ENCODE results near the gene RBM28.

Gene RBM28

DNA sequence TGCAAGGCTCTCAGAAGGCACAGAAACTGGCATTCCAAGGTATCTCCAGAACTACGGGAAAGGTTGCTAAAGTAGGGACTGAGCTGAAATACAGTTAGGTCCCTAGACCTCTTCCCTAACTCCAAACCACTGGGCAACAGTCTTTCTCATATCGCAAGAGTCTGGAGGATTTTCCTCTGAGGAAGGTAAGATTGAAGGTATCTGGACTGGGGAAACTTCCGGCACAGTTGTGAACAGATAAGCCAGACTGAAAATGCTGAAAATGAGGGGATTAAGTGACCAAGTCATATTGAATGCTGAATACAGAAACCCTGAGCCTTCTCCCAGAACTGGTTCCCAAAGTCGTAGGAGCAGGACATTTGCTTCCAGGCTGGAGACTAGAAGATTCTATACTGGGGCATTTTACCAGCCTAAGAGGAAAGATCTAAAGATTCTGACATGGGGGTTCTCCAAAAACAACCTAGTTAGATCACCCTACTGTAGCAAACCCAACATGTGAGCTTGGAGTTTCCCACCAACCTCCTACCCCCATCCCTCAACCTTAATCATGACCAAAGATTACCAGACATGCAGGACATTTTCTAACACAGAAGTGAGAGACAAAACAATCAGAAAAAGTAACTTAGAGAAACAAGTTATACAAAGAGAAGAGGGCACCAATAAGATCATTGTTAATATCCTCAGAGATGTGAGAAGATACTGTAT, 20.6 kb upstream of the RBM28 start:
- ChIA-PET CTCF (interaction anchor here (0.6 kb wide), 1 partner anchor 63 kb away, joined by 4 read pairs; no protein-coding TSS in a partner anchor), POLR2A (ENCODE audit: low non-redundant PET) (no interaction called here)
- DNase-seq (ENCODE audit: low spot score) = no peak
- H3K27ac ChIP-seq = no peak overlapping the region
- TF ChIP-seq, protein P1, sequence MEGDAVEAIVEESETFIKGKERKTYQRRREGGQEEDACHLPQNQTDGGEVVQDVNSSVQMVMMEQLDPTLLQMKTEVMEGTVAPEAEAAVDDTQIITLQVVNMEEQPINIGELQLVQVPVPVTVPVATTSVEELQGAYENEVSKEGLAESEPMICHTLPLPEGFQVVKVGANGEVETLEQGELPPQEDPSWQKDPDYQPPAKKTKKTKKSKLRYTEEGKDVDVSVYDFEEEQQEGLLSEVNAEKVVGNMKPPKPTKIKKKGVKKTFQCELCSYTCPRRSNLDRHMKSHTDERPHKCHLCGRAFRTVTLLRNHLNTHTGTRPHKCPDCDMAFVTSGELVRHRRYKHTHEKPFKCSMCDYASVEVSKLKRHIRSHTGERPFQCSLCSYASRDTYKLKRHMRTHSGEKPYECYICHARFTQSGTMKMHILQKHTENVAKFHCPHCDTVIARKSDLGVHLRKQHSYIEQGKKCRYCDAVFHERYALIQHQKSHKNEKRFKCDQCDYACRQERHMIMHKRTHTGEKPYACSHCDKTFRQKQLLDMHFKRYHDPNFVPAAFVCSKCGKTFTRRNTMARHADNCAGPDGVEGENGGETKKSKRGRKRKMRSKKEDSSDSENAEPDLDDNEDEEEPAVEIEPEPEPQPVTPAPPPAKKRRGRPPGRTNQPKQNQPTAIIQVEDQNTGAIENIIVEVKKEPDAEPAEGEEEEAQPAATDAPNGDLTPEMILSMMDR (conservative IDR thresholded peaks at IDR 0.05; ENCODE audit: low read depth) = no peak

DNA sequence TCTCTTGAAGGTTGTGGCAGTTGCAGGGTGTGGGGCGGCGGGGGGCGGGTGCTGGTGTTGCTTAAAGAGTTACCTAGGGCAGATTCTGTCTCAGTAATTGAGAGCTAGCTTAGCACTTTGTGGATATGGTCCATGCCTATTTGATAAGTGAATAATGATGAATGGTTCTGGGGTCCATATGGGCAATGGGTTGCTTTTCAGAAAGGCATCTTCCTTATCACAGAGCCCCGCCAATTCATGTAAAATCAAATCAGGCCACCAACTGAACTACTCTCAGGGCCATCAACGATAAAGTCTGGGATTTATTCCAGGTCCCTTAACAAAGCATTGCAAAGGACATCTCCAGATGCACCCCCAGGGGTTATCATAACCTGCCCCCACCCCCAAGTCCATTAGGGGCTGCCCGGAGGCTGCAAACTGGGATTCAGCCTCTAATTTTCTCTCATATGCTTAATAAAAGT, 19.6 kb upstream of the RBM28 start:
- POLR2A ChIA-PET (ENCODE audit: low non-redundant PET) = no interaction called here
- CTCF ChIA-PET = no interaction called here
- TF ChIP-seq, protein P1 (conservative IDR thresholded peaks at IDR 0.05; ENCODE audit: low read depth) = no peak
- no peak overlapping the region for H3K27ac ChIP-seq
- DNase-seq (ENCODE audit: low spot score) = no peak

DNA sequence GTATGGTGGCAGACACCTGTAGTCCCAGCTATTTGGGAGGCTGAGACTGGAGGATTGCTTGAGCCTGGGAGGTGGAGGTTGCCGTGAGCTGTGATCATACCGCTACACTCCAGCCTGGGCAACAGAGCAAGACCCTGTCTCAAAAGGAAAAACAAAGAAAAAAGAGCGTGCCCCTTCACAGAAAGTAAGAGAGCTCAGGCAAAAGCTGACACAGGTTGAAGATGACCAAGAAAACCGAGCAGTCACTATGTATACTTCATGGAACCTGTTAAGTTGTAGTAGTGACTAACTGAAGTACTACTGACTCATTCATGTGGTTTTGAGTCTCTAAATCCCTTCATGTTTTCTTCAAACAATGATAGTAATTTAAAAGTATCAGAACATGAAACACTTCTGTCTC, 19.0 kb upstream of the RBM28 start:
- TF ChIP-seq, protein P1 (conservative IDR thresholded peaks at IDR 0.05; ENCODE audit: low read depth) = no peak
- POLR2A ChIA-PET (ENCODE audit: low non-redundant PET) = interaction anchor here (0.6 kb wide), 1 partner anchor 10 kb away, joined by 5 read pairs; no protein-coding TSS in a partner anchor
- no peak for DNase-seq (ENCODE audit: low spot score)
- CTCF ChIA-PET = no interaction called here
- H3K27ac ChIP-seq = no peak overlapping the region

DNA sequence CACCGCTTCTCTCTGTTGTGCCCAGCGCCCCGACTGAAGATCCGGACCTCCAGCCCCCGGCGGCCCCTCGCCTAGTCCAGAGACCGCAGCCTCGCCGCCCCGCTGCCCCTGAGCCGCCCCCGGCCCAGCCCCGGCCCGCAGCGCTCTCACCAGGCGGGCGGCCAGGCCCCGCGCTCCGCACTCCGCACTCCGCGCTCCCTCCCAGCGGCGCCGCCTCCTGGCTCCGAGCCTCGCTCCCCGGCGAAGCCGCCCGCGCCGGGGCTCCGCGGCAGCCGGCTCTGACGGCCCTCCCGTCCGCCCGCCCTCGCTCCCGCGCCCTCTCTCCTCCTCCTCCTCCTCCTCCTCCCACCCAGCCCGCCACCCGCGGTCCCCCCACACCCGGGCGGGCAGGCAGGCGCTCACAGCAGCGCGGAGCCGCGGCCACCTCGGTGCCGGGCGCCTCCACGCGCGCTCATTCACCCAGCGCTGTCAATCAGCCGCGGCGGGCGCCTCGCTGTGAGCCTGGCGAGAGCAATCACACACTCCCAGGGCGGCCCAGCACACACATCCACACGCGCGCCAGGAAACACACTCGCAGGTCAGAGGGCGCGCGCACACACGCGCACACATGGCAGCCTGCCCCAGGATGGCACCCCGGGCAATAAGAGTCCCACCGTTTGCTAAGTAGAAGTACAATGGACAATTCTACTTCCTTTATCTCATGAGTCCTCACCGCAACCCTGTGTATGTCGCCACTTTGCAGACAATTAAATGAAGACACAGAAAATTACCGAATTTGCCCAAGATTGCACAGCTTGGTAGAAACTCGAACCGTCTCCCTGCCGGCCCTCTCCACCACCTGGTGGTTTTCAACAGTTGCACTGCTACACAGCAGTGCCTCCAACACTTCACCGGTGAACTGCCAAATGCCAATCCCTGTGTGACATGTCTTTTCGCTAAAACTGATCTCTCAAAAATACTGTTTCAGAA, 18.0 kb upstream of the RBM28 start, which contains the start of gene PRRT4:
TSS of gene PRRT4 (minus strand) at position 280 of the 969 bp plus-strand sequence.
- peak within 1 kb of the TSS; percentile 63 for H3K27ac ChIP-seq
- POLR2A ChIA-PET (ENCODE audit: low non-redundant PET) = interaction anchor here (0.6 kb wide), 1 partner anchor 11 kb away, joined by 5 read pairs; no protein-coding TSS in a partner anchor
- CTCF ChIA-PET = interaction anchor here (0.7 kb wide), 1 partner anchor 14 kb away, joined by 3 read pairs; no protein-coding TSS in a partner anchor
- DNase-seq (ENCODE audit: low spot score) = peak; percentile 41
- TF ChIP-seq, protein P1 (conservative IDR thresholded peaks at IDR 0.05; ENCODE audit: low read depth) = no peak

DNA sequence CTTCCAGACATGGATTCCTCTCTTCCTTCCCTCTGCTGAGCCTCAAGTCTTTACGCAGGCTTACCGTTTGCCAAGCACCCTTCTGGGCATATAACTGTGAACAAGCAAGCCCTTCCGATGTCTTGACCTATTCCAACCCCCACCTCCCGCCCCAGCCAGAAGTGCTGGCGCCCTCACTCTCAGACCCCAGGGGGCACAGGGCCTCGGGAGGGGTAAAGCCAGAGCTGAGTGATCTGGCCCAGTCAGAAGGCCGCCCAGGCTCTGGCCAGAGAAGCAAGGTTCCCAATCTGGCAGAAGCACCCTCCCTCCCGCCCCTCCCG, 16.6 kb upstream of the RBM28 start:
- CTCF ChIA-PET = interaction anchor here (1.1 kb wide), 1 partner anchor 27 kb away, joined by 4 read pairs; no protein-coding TSS in a partner anchor
- peak overlapping the region; percentile 63 for H3K27ac ChIP-seq
- TF ChIP-seq, protein P1 (conservative IDR thresholded peaks at IDR 0.05; ENCODE audit: low read depth) = no peak
- POLR2A ChIA-PET (ENCODE audit: low non-redundant PET) = no interaction called here
- DNase-seq (ENCODE audit: low spot score) = no peak

DNA sequence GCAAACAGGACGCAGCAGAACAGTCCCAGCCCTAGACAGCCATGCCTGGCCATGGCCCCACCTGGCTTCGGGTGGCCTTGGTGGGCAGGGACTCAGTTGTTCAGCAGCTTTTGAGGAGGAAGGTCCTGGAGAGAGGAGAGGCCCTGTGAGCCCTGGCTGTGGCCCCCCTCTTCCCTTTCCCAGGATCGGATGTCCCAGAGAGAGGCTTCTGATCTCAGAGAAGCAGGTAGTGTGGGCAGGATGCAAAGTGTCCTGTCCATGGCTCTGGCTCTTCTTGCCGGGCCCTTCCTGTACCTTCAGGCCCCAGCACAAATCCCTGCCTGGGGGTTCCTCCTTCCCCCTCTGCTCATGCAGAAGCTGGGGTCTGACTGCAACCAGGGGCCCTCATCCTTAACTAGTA, 16.2 kb upstream of the RBM28 start:
- ChIA-PET CTCF (interaction anchor here (1.1 kb wide), 1 partner anchor 28 kb away, joined by 4 read pairs; no protein-coding TSS in a partner anchor), POLR2A (ENCODE audit: low non-redundant PET) (no interaction called here)
- TF ChIP-seq, protein P1 (conservative IDR thresholded peaks at IDR 0.05; ENCODE audit: low read depth) = no peak
- no peak for DNase-seq (ENCODE audit: low spot score)
- H3K27ac ChIP-seq = peak overlapping the region; percentile 63
